ENCODE results near the gene EFCAB5. TPM values are rescaled to one million over a fixed set of nuclear protein-coding genes. Genes with fewer than 3 reads are reported as not detected.

Gene EFCAB5
- total RNA-seq, 2 experiments from 2014 or later, result 0.25 to 0.53 TPM

DNA sequence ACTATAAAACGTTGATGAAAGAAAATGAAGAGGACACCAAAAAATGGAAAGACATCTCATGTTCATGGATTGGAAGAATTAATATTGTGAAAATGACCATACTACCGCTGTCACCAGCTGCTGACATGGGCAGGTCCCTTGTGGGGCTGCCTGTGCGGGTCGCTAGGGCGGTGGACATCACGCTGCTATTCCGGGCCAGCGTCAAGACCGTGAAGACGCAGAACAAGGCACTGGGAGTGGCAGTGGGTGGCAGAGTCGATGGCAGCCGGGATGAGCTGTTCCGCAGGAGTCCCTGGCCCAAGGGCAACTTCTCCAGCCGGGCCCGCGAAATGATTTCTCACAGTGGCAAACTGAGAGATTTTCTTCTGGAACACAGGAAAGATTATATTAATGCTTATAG is 127.0 kb downstream of the EFCAB5 start:
- Mint-ChIP-seq H3K4me3 (no peak overlapping the region), H3K27ac (no peak overlapping the region), H3K4me1 (ENCODE audit: low read depth) (no peaks in the 10 kb centered on the region), H3K27me3 (peaks cover 9% of the 10 kb centered on the region), H3K9me3 (peaks cover 20% of the 10 kb centered on the region), H3K36me3 (ENCODE audit: low read depth) (peaks cover 6% of the 10 kb centered on the region)
- H3K4me3 ChIP-seq (ENCODE audit: low read length), result no peak overlapping the region
- H3K36me3 ChIP-seq (ENCODE audit: insufficient read depth, low read length), result no peaks in the 10 kb centered on the region
- no peak overlapping the region for H3K27ac ChIP-seq (ENCODE audit: low read depth in 1 of 2, low read length in 2 of 2)
- H3K27me3 ChIP-seq (ENCODE audit: control insufficient read depth in 1 of 2, insufficient read depth in 2 of 2, low read length in 2 of 2), result no peaks in the 10 kb centered on the region
- no peak for DNase-seq
- no peaks in the 10 kb centered on the region for H3K4me1 ChIP-seq (ENCODE audit: insufficient read depth, low read length)
- TF ChIP-seq, protein P1, sequence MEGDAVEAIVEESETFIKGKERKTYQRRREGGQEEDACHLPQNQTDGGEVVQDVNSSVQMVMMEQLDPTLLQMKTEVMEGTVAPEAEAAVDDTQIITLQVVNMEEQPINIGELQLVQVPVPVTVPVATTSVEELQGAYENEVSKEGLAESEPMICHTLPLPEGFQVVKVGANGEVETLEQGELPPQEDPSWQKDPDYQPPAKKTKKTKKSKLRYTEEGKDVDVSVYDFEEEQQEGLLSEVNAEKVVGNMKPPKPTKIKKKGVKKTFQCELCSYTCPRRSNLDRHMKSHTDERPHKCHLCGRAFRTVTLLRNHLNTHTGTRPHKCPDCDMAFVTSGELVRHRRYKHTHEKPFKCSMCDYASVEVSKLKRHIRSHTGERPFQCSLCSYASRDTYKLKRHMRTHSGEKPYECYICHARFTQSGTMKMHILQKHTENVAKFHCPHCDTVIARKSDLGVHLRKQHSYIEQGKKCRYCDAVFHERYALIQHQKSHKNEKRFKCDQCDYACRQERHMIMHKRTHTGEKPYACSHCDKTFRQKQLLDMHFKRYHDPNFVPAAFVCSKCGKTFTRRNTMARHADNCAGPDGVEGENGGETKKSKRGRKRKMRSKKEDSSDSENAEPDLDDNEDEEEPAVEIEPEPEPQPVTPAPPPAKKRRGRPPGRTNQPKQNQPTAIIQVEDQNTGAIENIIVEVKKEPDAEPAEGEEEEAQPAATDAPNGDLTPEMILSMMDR (IDR thresholded peaks at IDR 0.05), result no peak
- H3K9me3 ChIP-seq (ENCODE audit: control insufficient read depth in 1 of 2, insufficient read depth in 1 of 2, low read length in 2 of 2), result peaks cover 21 to 25% of the 10 kb centered on the region in 2 experiments
- CTCF ChIA-PET, result no interaction called here
- POLR2A ChIA-PET, result no interaction called here
- intact Hi-C loops (cut with DNase I, micrococcal nuclease), result no loop called here
- no peak for ATAC-seq (ENCODE audit: poor library complexity)

- Mint-ChIP-seq H3K4me1 (ENCODE audit: low read depth) (no peaks in the 10 kb centered on the region), H3K27me3 (no peaks in the 10 kb centered on the region), H3K27ac (no peak overlapping the region), H3K9me3 (no peaks in the 10 kb centered on the region), H3K4me3 (no peak overlapping the region), H3K36me3 (ENCODE audit: low read depth) (no peaks in the 10 kb centered on the region)
- Histone ChIP-seq H3K9me3 (ENCODE audit: control insufficient read depth in 1 of 2, insufficient read depth in 1 of 2, low read length in 2 of 2) (peaks cover 0 to 7% of the 10 kb centered on the region in 2 experiments), H3K36me3 (ENCODE audit: insufficient read depth, low read length) (no peaks in the 10 kb centered on the region), H3K4me1 (ENCODE audit: insufficient read depth, low read length) (no peaks in the 10 kb centered on the region), H3K27ac (ENCODE audit: low read depth in 1 of 2, low read length in 2 of 2) (no peak overlapping the region), H3K27me3 (ENCODE audit: control insufficient read depth in 1 of 2, insufficient read depth in 2 of 2, low read length in 2 of 2) (no peaks in the 10 kb centered on the region), H3K4me3 (ENCODE audit: low read length) (no peak overlapping the region)
- ChIA-PET POLR2A (no interaction called here), CTCF (no interaction called here)
- ATAC-seq (ENCODE audit: poor library complexity), result no peak
- TF ChIP-seq, protein P1 (IDR thresholded peaks at IDR 0.05), result no peak
- DNase-seq, result no peak
- intact Hi-C loops (cut with DNase I, micrococcal nuclease), result no loop called here
Measured at GRCh38 chr17:30074254-30074653, 132.8 kb downstream of the EFCAB5 start.

- no peaks in the 10 kb centered on the region for H3K36me3 Mint-ChIP-seq (ENCODE audit: low read depth)
- no peak overlapping the region for H3K27ac Mint-ChIP-seq
- H3K4me3 Mint-ChIP-seq, result no peak overlapping the region
Measured at GRCh38 chr17:30074730-30075129, 133.3 kb downstream of the EFCAB5 start.

More at GRCh38 chr17:30074730-30075129, 133.3 kb downstream of the EFCAB5 start:
- no peak overlapping the region for H3K4me3 ChIP-seq (ENCODE audit: low read length)
- no peaks in the 10 kb centered on the region for H3K36me3 ChIP-seq (ENCODE audit: insufficient read depth, low read length)
- no peaks in the 10 kb centered on the region for H3K4me1 ChIP-seq (ENCODE audit: insufficient read depth, low read length)
- no peak for ATAC-seq (ENCODE audit: poor library complexity)
- no peaks in the 10 kb centered on the region for H3K27me3 Mint-ChIP-seq
- DNase-seq, result no peak
- intact Hi-C loops (cut with DNase I, micrococcal nuclease), result no loop called here
- TF ChIP-seq, protein P1 (IDR thresholded peaks at IDR 0.05), result no peak
- no peaks in the 10 kb centered on the region for H3K4me1 Mint-ChIP-seq (ENCODE audit: low read depth)
- POLR2A ChIA-PET, result no interaction called here
- CTCF ChIA-PET, result no interaction called here
- H3K9me3 ChIP-seq (ENCODE audit: control insufficient read depth in 1 of 2, insufficient read depth in 1 of 2, low read length in 2 of 2), result peaks cover 0 to 2% of the 10 kb centered on the region in 2 experiments
- H3K27ac ChIP-seq (ENCODE audit: low read depth in 1 of 2, low read length in 2 of 2), result no peak overlapping the region
- H3K9me3 Mint-ChIP-seq, result no peaks in the 10 kb centered on the region
- no peaks in the 10 kb centered on the region for H3K27me3 ChIP-seq (ENCODE audit: control insufficient read depth in 1 of 2, insufficient read depth in 2 of 2, low read length in 2 of 2)
